K562 (cell line): ENCODE results near the gene MPHOSPH10. TPM values are rescaled to one million over a fixed set of nuclear protein-coding genes. Genes with fewer than 3 reads are reported as not detected.

Source experiments
- MAFG ChIP-seq: fragments of 450-650 bp; conservative IDR thresholded peaks from 2 replicates; pipeline ENCODE4 v1.6.1; 2016; ENCODE audit warnings: missing genetic modification characterization, missing compliant biosample characterization
- MBD2 ChIP-seq: sonication (generic); IDR thresholded peaks from 2 replicates; pipeline ENCODE4 v1.6.1; 2016; ENCODE audit warnings: low read depth, borderline replicate concordance
- MTA3 ChIP-seq: fragments of 450-650 bp; formaldehyde crosslinking; IDR thresholded peaks from 2 replicates; pipeline ENCODE4 v1.6.1; 2017; ENCODE audit warnings: mild to moderate bottlenecking, borderline replicate concordance
- NR2C1 ChIP-seq, 2 experiments: fragments of 450-650 bp; IDR thresholded peaks; 2 replicates each; pipeline ENCODE4 v1.6.1; 2017; ENCODE audit warnings: mild to moderate bottlenecking in 2 of 2, antibody characterized with exemption in 1 of 2, inconsistent platforms in 1 of 2, missing compliant biosample characterization in 1 of 2, missing genetic modification characterization in 1 of 2
- PBX2 ChIP-seq, 2 experiments: IDR thresholded peaks in 1 of 2; conservative IDR thresholded peaks in 1 of 2; 2 replicates each; pipeline ENCODE4 v1.6.1; 2016; ENCODE audit warnings: low read depth in 2 of 2, mild to moderate bottlenecking in 1 of 2, missing compliant biosample characterization in 1 of 2, missing genetic modification characterization in 1 of 2, moderate library complexity in 1 of 2
- PCBP1 ChIP-seq: fragments of 200-400 bp; formaldehyde crosslinking; IDR thresholded peaks from 2 replicates; pipeline ENCODE4 v1.6.1; 2018; ENCODE audit warnings: mild to moderate bottlenecking, low read depth, low read length; ENCODE audit not compliant: poor library complexity, severe bottlenecking
- POLR2AphosphoS5 ChIP-seq: IDR thresholded peaks from 2 replicates; pipeline ENCODE4 v1.6.1; 2011; ENCODE audit warnings: mild to moderate bottlenecking, low read depth, low read length, moderate library complexity; ENCODE audit not compliant: control insufficient read depth, insufficient read depth
- SAFB2 ChIP-seq: fragments of 200-400 bp; formaldehyde crosslinking; IDR thresholded peaks from 2 replicates; pipeline ENCODE4 v1.6.1; 2018; ENCODE audit warnings: borderline replicate concordance, low read length, low read depth, moderate library complexity; ENCODE audit not compliant: severe bottlenecking
- SIN3A ChIP-seq, 2 experiments: fragments of 150-350 bp in 1 of 2; IDR thresholded peaks; 2 replicates each; pipeline ENCODE4 v1.6.1; 2011 to 2016; ENCODE audit warnings: borderline replicate concordance in 2 of 2, low read depth in 2 of 2, low read length in 2 of 2, mild to moderate bottlenecking in 2 of 2, moderate library complexity in 2 of 2; ENCODE audit not compliant: control insufficient read depth in 1 of 2
- SIN3B ChIP-seq: fragments of 450-650 bp; IDR thresholded peaks from 2 replicates; pipeline ENCODE4 v1.6.1; 2017; ENCODE audit warnings: low read depth, mild to moderate bottlenecking, moderate library complexity
- SPI1 ChIP-seq: IDR thresholded peaks from 2 replicates; pipeline ENCODE4 v1.6.1; 2011; ENCODE audit warnings: low read depth, low read length, control low read depth, borderline replicate concordance
- ZBTB1 ChIP-seq: sonication (generic); formaldehyde crosslinking; IDR thresholded peaks from 2 replicates; pipeline ENCODE4 v1.8.1; 2023; ENCODE audit warnings: missing genetic modification reagents, low read depth, mild to moderate bottlenecking, borderline replicate concordance
- ZFP91 ChIP-seq: sonication (generic); formaldehyde crosslinking; IDR thresholded peaks from 2 replicates; pipeline ENCODE4 v1.8.0; 2022; ENCODE audit warnings: mild to moderate bottlenecking, missing genetic modification reagents
- ZNF212 ChIP-seq: fragments of 450-650 bp; formaldehyde crosslinking; IDR thresholded peaks from 2 replicates; pipeline ENCODE4 v1.4.0; 2020; ENCODE audit warnings: mild to moderate bottlenecking
- ZNF280A ChIP-seq: fragments of 450-650 bp; IDR thresholded peaks from 2 replicates; pipeline ENCODE4 v1.6.1; 2018; ENCODE audit warnings: mild to moderate bottlenecking, low read depth; ENCODE audit not compliant: partially characterized antibody
- ZNF3 ChIP-seq: fragments of 250-450 bp; sonication (Bioruptor Pico); IDR thresholded peaks from 2 replicates; pipeline ENCODE4 v1.5.0; 2021; ENCODE audit warnings: mild to moderate bottlenecking, moderate library complexity
- ZNF707 ChIP-seq: fragments of 250-450 bp; sonication (Bioruptor Pico); conservative IDR thresholded peaks from 2 replicates; pipeline ENCODE4 v1.8.0; 2022; ENCODE audit warnings: inconsistent platforms, mild to moderate bottlenecking, moderate library complexity
- polyA plus RNA-seq, 8 experiments: library from polyadenylated mRNA; depleted of rRNA in 4 of 8; stranded (reverse) in 5 of 8; unstranded in 3 of 8; fragments of >200 nt; fragmentation: Nextera tagmentation in 2 of 8; fragmentation: Illumina TruSeq in 1 of 8; extraction: Ambion mirVana in 2 of 8; extraction: Trizol in 1 of 8; gene quantifications; 2 replicates each; pipeline versions ENCODE4 v1.2.1 to v1.2.3, GENCODE V29; 2011 to 2014; ENCODE audit warnings: inconsistent platforms in 1 of 8, missing spikeins in 1 of 8
- total RNA-seq, 7 experiments: library from RNA; depleted of rRNA in 6 of 7; stranded (reverse); fragments of >200 nt in 6 of 7; fragmentation: Illumina TruSeq in 2 of 7; extraction: Trizol in 2 of 7; gene quantifications; 2 replicates each; pipeline versions ENCODE4 v1.2.1 to v1.2.3, GENCODE V29; 2011 to 2021; ENCODE audit warnings: low replicate concordance in 1 of 7
- TF ChIP-seq, protein P1 (sequence below): fragments of 250-450 bp; sonication (Bioruptor Pico); IDR thresholded peaks from 2 replicates; pipeline ENCODE4 v1.5.0; 2021

The MPHOSPH10 gene
- total and polyA plus RNA-seq, 9 of the 15 experiments (the other 6 are each of a cell fraction or from before 2014, with no cell fraction given) = 36.8 to 83.7 (median 58.5) TPM

DNA sequence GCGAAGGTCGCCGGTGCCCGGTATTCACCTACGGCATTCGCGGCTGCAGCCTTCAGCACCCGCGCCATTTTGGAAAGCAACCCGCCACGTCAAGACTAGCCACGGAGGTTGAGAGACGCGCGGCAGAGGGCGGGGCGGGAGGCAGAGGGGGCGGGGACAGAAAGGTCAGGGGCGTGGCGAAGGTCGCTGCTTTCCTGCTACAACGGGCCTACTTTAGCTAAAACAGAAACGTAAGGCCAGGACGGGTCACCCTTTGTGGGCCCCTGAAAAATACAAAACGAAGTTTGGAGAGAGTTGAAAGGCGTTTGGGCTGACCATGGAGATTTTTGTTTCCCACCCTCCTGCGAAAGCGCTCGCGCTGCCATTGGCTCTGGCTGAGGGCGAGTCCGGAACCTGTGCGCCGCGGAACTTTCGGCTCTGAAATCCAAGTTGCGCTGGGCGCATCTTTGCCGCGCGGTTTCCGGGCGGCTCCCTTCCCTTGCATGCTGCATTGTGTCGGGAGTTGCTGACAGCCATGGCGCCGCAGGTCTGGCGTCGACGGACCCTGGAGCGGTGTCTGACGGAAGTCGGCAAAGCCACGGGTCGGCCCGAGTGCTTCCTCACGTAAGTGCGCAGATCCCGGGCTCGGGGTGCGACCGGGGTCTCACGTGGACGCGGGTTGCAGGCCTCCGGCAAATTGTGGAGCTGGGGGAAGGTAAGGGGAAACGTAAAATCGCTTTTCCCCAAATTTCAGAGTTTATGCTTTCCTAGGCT lies at the start of gene MPHOSPH10, which contains the start of gene MCEE (continued):
- TF ChIP-seq SIN3A (IDR thresholded peaks at IDR 0.05; ENCODE audit: borderline replicate concordance in 2 of 2, control insufficient read depth in 1 of 2, low read depth in 2 of 2, low read length in 2 of 2) = peak; percentile 82 to 99; a peak in 3 of 4 replicates
- TF ChIP-seq ZNF280A = no peak
- peak; percentile 68 for TF ChIP-seq MBD2
- TF ChIP-seq, protein P1, sequence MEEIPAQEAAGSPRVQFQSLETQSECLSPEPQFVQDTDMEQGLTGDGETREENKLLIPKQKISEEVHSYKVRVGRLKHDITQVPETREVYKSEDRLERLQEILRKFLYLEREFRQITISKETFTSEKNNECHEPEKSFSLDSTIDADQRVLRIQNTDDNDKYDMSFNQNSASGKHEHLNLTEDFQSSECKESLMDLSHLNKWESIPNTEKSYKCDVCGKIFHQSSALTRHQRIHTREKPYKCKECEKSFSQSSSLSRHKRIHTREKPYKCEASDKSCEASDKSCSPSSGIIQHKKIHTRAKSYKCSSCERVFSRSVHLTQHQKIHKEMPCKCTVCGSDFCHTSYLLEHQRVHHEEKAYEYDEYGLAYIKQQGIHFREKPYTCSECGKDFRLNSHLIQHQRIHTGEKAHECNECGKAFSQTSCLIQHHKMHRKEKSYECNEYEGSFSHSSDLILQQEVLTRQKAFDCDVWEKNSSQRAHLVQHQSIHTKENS = no peak
- no peak for TF ChIP-seq SAFB2
- TF ChIP-seq SIN3B = peak; percentile 93
- no peak for TF ChIP-seq ZBTB1
- peak; percentile 87 for TF ChIP-seq NR2C1 (IDR thresholded peaks at IDR 0.05)
- peak; percentile 92 for TF ChIP-seq NR2C1 (tag; IDR thresholded peaks at IDR 0.05)
- peak; percentile 23; the same call in 1 of the 2 replicates for TF ChIP-seq MTA3
- no peak for TF ChIP-seq ZNF707 (CRISPR knock-in tag)
- peak; percentile 65 for TF ChIP-seq PCBP1
- TF ChIP-seq ZFP91 = no peak
- TF ChIP-seq ZNF3 (CRISPR knock-in tag) = no peak
- TF ChIP-seq PBX2 (CRISPR knock-in tag; IDR thresholded peaks at IDR 0.05; ENCODE audit: low read depth) = no peak
- no peak; the same call in 1 of the 2 replicates for TF ChIP-seq PBX2 (tag; conservative IDR thresholded peaks at IDR 0.05; ENCODE audit: low read depth)
- no peak for TF ChIP-seq MAFG (tag)
- no peak for TF ChIP-seq SPI1
- peak; percentile 55 for TF ChIP-seq POLR2AphosphoS5
- TF ChIP-seq ZNF212 (CRISPR knock-in tag) = 0 out of 2 replicates have a peak, but pooled peaks have one; percentile 45
